HCT116 (cell line): ENCODE measurements around the gene DAZAP1. TPM values are rescaled to one million over a fixed set of nuclear protein-coding genes. Genes with fewer than 3 reads are reported as not detected.

Experiments
- ATAC-seq: fragments of 200-7000 bp; cut with Tn5 transposase; 2 replicates; pipeline ENCODE4 v1.9.1; 2020; ENCODE audit warnings: mild to moderate bottlenecking, moderate library complexity
- BruUV-seq: library from RNA; stranded (reverse); fragments of 400-500 nt; replicated peaks from 2 replicates; lab custom pipeline; 2021; lab: Mats Ljungman, UMichigan
- CTCF ChIA-PET: fragments of 300-600 bp; sonication (Branson Sonifier 250); formaldehyde crosslinking; loops from one replicate; lab custom pipeline; 2021; ENCODE audit warnings: antibody characterized with exemption; lab: Charles Lee
- POLR2A ChIA-PET: fragments of 300-600, 350-600 bp; sonication (Branson Sonifier 250); formaldehyde crosslinking; loops from one replicate; lab custom pipeline; 2021; ENCODE audit warnings: antibody characterized with exemption; lab: Charles Lee
- RAD21 ChIA-PET, 2 experiments: fragments of 300-600 bp; sonication (Branson Sonifier 250); formaldehyde crosslinking; loops; one replicate each; lab custom pipeline; 2023; ENCODE audit warnings: low total read pairs in 2 of 2; ENCODE audit not compliant: uncharacterized antibody in 2 of 2, unreplicated experiment in 2 of 2, low non-redundant PET in 1 of 2; lab: Charles Lee
- DNase-seq: peaks from one replicate; pipeline ENCODE4 v3.0.0-alpha.2; 2010; ENCODE audit warnings: low read depth, low spot score
- H2AFZ ChIP-seq: fragments of 200-600 bp; shearing (Covaris generic), sonication (generic); 2 replicates; pipeline ENCODE4 v1.6.1; 2017; ENCODE audit warnings: low read depth, mixed run types, mixed read lengths, antibody characterized with exemption, low read length; ENCODE audit not compliant: poor library complexity, severe bottlenecking
- H3K27ac ChIP-seq: 2 replicates; pipeline ENCODE4 v1.5.1; 2012; ENCODE audit warnings: low read depth, low read length
- H3K27me3 ChIP-seq: fragments of 200-600 bp; sonication (generic); 2 replicates; pipeline ENCODE4 v1.6.1; 2016; ENCODE audit warnings: mixed run types, low read length, mixed read lengths; ENCODE audit not compliant: insufficient read depth
- H3K36me3 ChIP-seq, 2 experiments: fragments of 200-500 bp in 1 of 2; fragments of 200-600 bp in 1 of 2; sonication (Bioruptor generic) in 1 of 2; sonication (generic) in 1 of 2; 2 replicates each; pipeline versions ENCODE4 v1.5.1 to v1.6.1; 2014 to 2016; ENCODE audit warnings: low read length in 2 of 2, inconsistent platforms in 1 of 2, mixed read lengths in 1 of 2, mixed run types in 1 of 2; ENCODE audit not compliant: insufficient read depth in 2 of 2, control insufficient read depth in 1 of 2
- H3K4me1 ChIP-seq, 2 experiments: fragments of 200-600 bp in 1 of 2; sonication (generic) in 1 of 2; 2 replicates each; pipeline versions ENCODE4 v1.5.1 to v1.6.1; 2012 to 2017; ENCODE audit warnings: low read length in 2 of 2, inconsistent platforms in 1 of 2, mild to moderate bottlenecking in 1 of 2, mixed read lengths in 1 of 2, mixed run types in 1 of 2, moderate library complexity in 1 of 2; ENCODE audit not compliant: insufficient read depth in 2 of 2, control insufficient read depth in 1 of 2
- H3K4me2 ChIP-seq: fragments of 200-600 bp; sonication (generic); 2 replicates; pipeline ENCODE4 v1.6.1; 2017; ENCODE audit warnings: mixed run types, low read length, mixed read lengths
- H3K4me3 ChIP-seq, 2 experiments: fragments of 200-600 bp in 1 of 2; sonication (generic) in 1 of 2; replicated peaks in 1 of 2; 2 replicates each; pipeline ENCODE4 v1.5.1; 2011 to 2016; ENCODE audit warnings: low read length in 2 of 2, control low read depth in 1 of 2, low read depth in 1 of 2, mild to moderate bottlenecking in 1 of 2, mixed read lengths in 1 of 2, mixed run types in 1 of 2
- H3K79me2 ChIP-seq: fragments of 200-600 bp; sonication (generic); 2 replicates; pipeline ENCODE4 v1.6.1; 2017; ENCODE audit warnings: mild to moderate bottlenecking, mixed run types, low read length, moderate library complexity, mixed read lengths; ENCODE audit not compliant: insufficient read depth
- H3K9ac ChIP-seq: fragments of 200-600 bp; sonication (generic); 2 replicates; pipeline ENCODE4 v1.6.1; 2016; ENCODE audit warnings: low read length, mixed read lengths
- H3K9me2 ChIP-seq: fragments of 200-600 bp; sonication (generic), shearing (Covaris generic); 2 replicates; pipeline ENCODE4 v1.6.1; 2017; ENCODE audit warnings: mixed run types, mild to moderate bottlenecking, moderate library complexity; ENCODE audit not compliant: insufficient read depth
- H3K9me3 ChIP-seq, 2 experiments: fragments of 200-500 bp in 1 of 2; fragments of 200-600 bp in 1 of 2; sonication (Bioruptor generic) in 1 of 2; sonication (generic) in 1 of 2; 2 replicates each; pipeline ENCODE4 v1.6.1; 2014 to 2017; ENCODE audit warnings: low read length in 2 of 2, mixed read lengths in 2 of 2, inconsistent platforms in 1 of 2, low read depth in 1 of 2, mild to moderate bottlenecking in 1 of 2, mixed run types in 1 of 2, moderate library complexity in 1 of 2; ENCODE audit not compliant: control insufficient read depth in 1 of 2, insufficient read depth in 1 of 2
- H4K20me1 ChIP-seq: fragments of 200-600 bp; sonication (generic), shearing (Covaris generic); 2 replicates; pipeline ENCODE4 v1.6.1; 2017; ENCODE audit warnings: mixed run types, mild to moderate bottlenecking, moderate library complexity; ENCODE audit not compliant: insufficient read depth
- CBX3 ChIP-seq: IDR thresholded peaks from 2 replicates; pipeline ENCODE4 v1.6.1; 2012; ENCODE audit warnings: low read depth
- CEBPB ChIP-seq: IDR thresholded peaks from 2 replicates; pipeline ENCODE4 v1.6.1; 2012; ENCODE audit warnings: low read depth
- EGR1 ChIP-seq: IDR thresholded peaks from 2 replicates; pipeline ENCODE4 v1.6.1; 2012; ENCODE audit warnings: low read depth
- JUND ChIP-seq: IDR thresholded peaks from 2 replicates; pipeline ENCODE4 v1.6.1; 2012
- POLR2AphosphoS5 ChIP-seq: IDR thresholded peaks from 2 replicates; pipeline ENCODE4 v1.6.1; 2011; ENCODE audit warnings: mild to moderate bottlenecking, low read depth, low read length, moderate library complexity
- RAD21 ChIP-seq: IDR thresholded peaks from 2 replicates; pipeline ENCODE4 v1.6.1; 2012; ENCODE audit warnings: low read depth, mild to moderate bottlenecking
- SIN3A ChIP-seq: IDR thresholded peaks from 2 replicates; pipeline ENCODE4 v1.6.1; 2012; ENCODE audit warnings: low read depth
- YY1 ChIP-seq: IDR thresholded peaks from 2 replicates; pipeline ENCODE4 v1.6.1; 2011; ENCODE audit warnings: low read length, low read depth, moderate library complexity, mild to moderate bottlenecking; ENCODE audit not compliant: insufficient replicate concordance; ENCODE audit errors: extremely low read depth
- ZBTB33 ChIP-seq: IDR thresholded peaks from 2 replicates; pipeline ENCODE4 v1.6.1; 2011; ENCODE audit warnings: mild to moderate bottlenecking, low read length, moderate library complexity; ENCODE audit not compliant: insufficient replicate concordance; ENCODE audit errors: extremely low read depth
- ZNF274 ChIP-seq: fragments of 200-500 bp; sonication (Bioruptor generic); IDR thresholded peaks from 2 replicates; pipeline ENCODE4 v1.6.1; 2014; ENCODE audit warnings: mild to moderate bottlenecking, low read depth, low read length, inconsistent platforms
- intact Hi-C: fragments of 100-400 bp; cut with micrococcal nuclease; formaldehyde crosslinking; loops from 2 replicates; pipeline ENCODE4 v1.10.0; 2022
- total RNA-seq: library from RNA; stranded (reverse); gene quantifications from one replicate; pipeline ENCODE4 v1.2.1, GENCODE V29; 2021; ENCODE audit not compliant: unreplicated experiment

The DAZAP1 gene
- total RNA-seq, 1 experiment from 2014 or later, result 191 TPM

GRCh38 chr19:1365319-1366269, 41.8 kb upstream of the DAZAP1 start:
- no peak for ATAC-seq
- Histone ChIP-seq H3K9me3 (no peaks in the 10 kb centered on the region), H3K4me3 (no peak overlapping the region), H4K20me1 (no peaks in the 10 kb centered on the region), H3K79me2 (peaks cover 17% of the 10 kb centered on the region; the same call in 1 of the 2 replicates), H2AFZ (no peak overlapping the region), H3K27me3 (no peaks in the 10 kb centered on the region), H3K9ac (no peak overlapping the region), H3K4me2 (no peak overlapping the region), H3K4me1 (no peaks in the 10 kb centered on the region), H3K36me3 (peaks cover 23 to 45% of the 10 kb centered on the region in 2 experiments; a peak in 3 of 4 replicates), H3K27ac (no peak overlapping the region), H3K9me2 (no peaks in the 10 kb centered on the region)
- POLR2A ChIA-PET, result no interaction called here
- intact Hi-C loops, result no loop called here
- CTCF ChIA-PET, result no interaction called here
- TF ChIP-seq ZNF274 (no peak), RAD21 (no peak), EGR1 (no peak), SIN3A (no peak), CEBPB (no peak), YY1 (no peak), ZBTB33 (no peak), JUND (no peak), POLR2AphosphoS5 (no peak), CBX3 (no peak)
- no peak for DNase-seq
- no TSS peak for BruUV-seq
- RAD21 ChIA-PET, result no interaction called here
